Measurements from ENCODE around the gene MYBPH. TPM values are rescaled to one million over a fixed set of nuclear protein-coding genes. Genes with fewer than 3 reads are reported as not detected.

Gene MYBPH
- total and polyA plus RNA-seq, 9 donors: 109 to 554 (median 316) TPM

- Histone ChIP-seq H3K27me3 (ENCODE audit: control insufficient read depth, insufficient read depth, low read length) (peaks cover 31% of the 10 kb centered on the region), H3K36me3 (ENCODE audit: control insufficient read depth, insufficient read depth, low read length) (no peaks in the 10 kb centered on the region), H3K4me3 (ENCODE audit: low read length) (no peak overlapping the region), H3K4me1 (ENCODE audit: control insufficient read depth, insufficient read depth, low read length) (peaks cover 49% of the 10 kb centered on the region), H3K27ac (ENCODE audit: low read length) (no peak overlapping the region), H3K9me3 (replicated peaks; ENCODE audit: control insufficient read depth, low read depth, low read length) (no peaks in the 10 kb centered on the region)
- no peak for DNase-seq
- WGBS (ENCODE audit: insufficient coverage): 86% methylated on average over 7 of the region's 9 CpGs
These were observed 44.0 kb downstream of the MYBPH start for GRCh38 chr1:203131548-203132200.

GRCh38 chr1:203130358-203130985, 45.2 kb downstream of the MYBPH start:
- Histone ChIP-seq H3K27me3 (ENCODE audit: control insufficient read depth, insufficient read depth, low read length) (peaks cover 36% of the 10 kb centered on the region), H3K36me3 (ENCODE audit: control insufficient read depth, insufficient read depth, low read length) (no peaks in the 10 kb centered on the region), H3K4me1 (ENCODE audit: control insufficient read depth, insufficient read depth, low read length) (peaks cover 58% of the 10 kb centered on the region), H3K9me3 (replicated peaks; ENCODE audit: control insufficient read depth, low read depth, low read length) (no peaks in the 10 kb centered on the region), H3K4me3 (ENCODE audit: low read length) (no peak overlapping the region), H3K27ac (ENCODE audit: low read length) (no peak overlapping the region)
- 50% methylated on average over 3 of the region's 3 CpGs for whole genome bisulfite sequencing (ENCODE audit: insufficient coverage)
- no peak for DNase-seq

- Histone ChIP-seq H3K27me3 (ENCODE audit: control insufficient read depth, insufficient read depth, low read length) (peaks cover 44% of the 10 kb centered on the region), H3K4me3 (ENCODE audit: low read length) (no peak overlapping the region), H3K4me1 (ENCODE audit: control insufficient read depth, insufficient read depth, low read length) (peaks cover 58% of the 10 kb centered on the region), H3K9me3 (replicated peaks; ENCODE audit: control insufficient read depth, low read depth, low read length) (no peaks in the 10 kb centered on the region), H3K36me3 (ENCODE audit: control insufficient read depth, insufficient read depth, low read length) (no peaks in the 10 kb centered on the region), H3K27ac (ENCODE audit: low read length) (no peak overlapping the region)
- WGBS (ENCODE audit: insufficient coverage): 37% methylated on average over 6 of the region's 7 CpGs
- DNase-seq: peak; percentile 50
These were observed 46.0 kb downstream of the MYBPH start for GRCh38 chr1:203129501-203130231.

GRCh38 chr1:203128716-203129500, 46.7 kb downstream of the MYBPH start:
- H3K27me3 ChIP-seq (ENCODE audit: control insufficient read depth, insufficient read depth, low read length): peaks cover 51% of the 10 kb centered on the region
- peak overlapping the region; percentile 27 for H3K4me3 ChIP-seq (ENCODE audit: low read length)
- no peak overlapping the region for H3K27ac ChIP-seq (ENCODE audit: low read length)
- WGBS (ENCODE audit: insufficient coverage): 85% methylated on average over 22 of the region's 29 CpGs
- H3K36me3 ChIP-seq (ENCODE audit: control insufficient read depth, insufficient read depth, low read length): no peaks in the 10 kb centered on the region
- no peaks in the 10 kb centered on the region for H3K9me3 ChIP-seq (replicated peaks; ENCODE audit: control insufficient read depth, low read depth, low read length)
- peaks cover 59% of the 10 kb centered on the region for H3K4me1 ChIP-seq (ENCODE audit: control insufficient read depth, insufficient read depth, low read length)
- no peak for DNase-seq

GRCh38 chr1:203128431-203128715, 47.3 kb downstream of the MYBPH start:
- 10% methylated on average over 7 of the region's 7 CpGs for WGBS (ENCODE audit: insufficient coverage)
- Histone ChIP-seq H3K9me3 (replicated peaks; ENCODE audit: control insufficient read depth, low read depth, low read length) (no peaks in the 10 kb centered on the region), H3K27ac (ENCODE audit: low read length) (no peak overlapping the region), H3K36me3 (ENCODE audit: control insufficient read depth, insufficient read depth, low read length) (no peaks in the 10 kb centered on the region), H3K27me3 (ENCODE audit: control insufficient read depth, insufficient read depth, low read length) (peaks cover 54% of the 10 kb centered on the region), H3K4me1 (ENCODE audit: control insufficient read depth, insufficient read depth, low read length) (peaks cover 59% of the 10 kb centered on the region), H3K4me3 (ENCODE audit: low read length) (peak overlapping the region; percentile 27)
- DNase-seq: no peak

GRCh38 chr1:203127666-203128430, 47.8 kb downstream of the MYBPH start, which contains the start of gene ADORA1:
TSS of gene ADORA1 (plus strand) at chr1:203127726. CDS start at chr1:203128842, 1,116 bp downstream.
- Histone ChIP-seq H3K9me3 (replicated peaks; ENCODE audit: control insufficient read depth, low read depth, low read length) (no peaks in the 10 kb centered on the region), H3K27ac (ENCODE audit: low read length) (no peak within 1 kb of the TSS), H3K36me3 (ENCODE audit: control insufficient read depth, insufficient read depth, low read length) (no peaks in the 10 kb centered on the region), H3K4me1 (ENCODE audit: control insufficient read depth, insufficient read depth, low read length) (peaks cover 59% of the 10 kb centered on the region), H3K27me3 (ENCODE audit: control insufficient read depth, insufficient read depth, low read length) (peaks cover 54% of the 10 kb centered on the region), H3K4me3 (ENCODE audit: low read length) (peak within 1 kb of the TSS; percentile 27)
- peak; percentile 72 for DNase-seq
- under 1% methylated on average over 51 of the region's 51 CpGs for WGBS (ENCODE audit: insufficient coverage)

- Histone ChIP-seq H3K27me3 (ENCODE audit: control insufficient read depth, insufficient read depth, low read length) (peaks cover 59% of the 10 kb centered on the region), H3K27ac (ENCODE audit: low read length) (no peak overlapping the region), H3K36me3 (ENCODE audit: control insufficient read depth, insufficient read depth, low read length) (no peaks in the 10 kb centered on the region), H3K9me3 (replicated peaks; ENCODE audit: control insufficient read depth, low read depth, low read length) (no peaks in the 10 kb centered on the region), H3K4me3 (ENCODE audit: low read length) (peak overlapping the region; percentile 27), H3K4me1 (ENCODE audit: control insufficient read depth, insufficient read depth, low read length) (peaks cover 59% of the 10 kb centered on the region)
- DNase-seq: peak; percentile 36
- WGBS (ENCODE audit: insufficient coverage): 24% methylated on average over 6 of the region's 12 CpGs
These were observed 48.6 kb downstream of the MYBPH start for GRCh38 chr1:203126866-203127665.

- Histone ChIP-seq H3K9me3 (replicated peaks; ENCODE audit: control insufficient read depth, low read depth, low read length) (no peaks in the 10 kb centered on the region), H3K27me3 (ENCODE audit: control insufficient read depth, insufficient read depth, low read length) (peaks cover 60% of the 10 kb centered on the region), H3K27ac (ENCODE audit: low read length) (no peak overlapping the region), H3K36me3 (ENCODE audit: control insufficient read depth, insufficient read depth, low read length) (no peaks in the 10 kb centered on the region), H3K4me3 (ENCODE audit: low read length) (no peak overlapping the region), H3K4me1 (ENCODE audit: control insufficient read depth, insufficient read depth, low read length) (peaks cover 55% of the 10 kb centered on the region)
- 23% methylated on average over 4 of the region's 8 CpGs for WGBS (ENCODE audit: insufficient coverage)
- peak; percentile 59 for DNase-seq
These were observed 49.3 kb downstream of the MYBPH start for GRCh38 chr1:203126151-203126865.
